NOMO-1 treated with dmso at 0.1 percent for 144 hours (cell line): ENCODE data around the gene LNP1.
"Not testable (repeated sequence)": the region's sequence is repeated elsewhere in the genome, so short reads cannot be mapped to it uniquely, and the experiment has no call there.

Experiments
- DNase-seq: peaks from one replicate; lab custom pipeline; 2025; ENCODE audit not compliant: unreplicated experiment; lab: John Stamatoyannopoulos, UW

The LNP1 gene

GRCh38 chr3:100429187-100429716 is 27.9 kb downstream of the LNP1 start:
- DNase-seq, result no peak

GRCh38 chr3:100436951-100437350 is 35.6 kb downstream of the LNP1 start:
- no peak for DNase-seq

GRCh38 chr3:100437721-100438622 is 36.6 kb downstream of the LNP1 start:
- no peak for DNase-seq

- no peak for DNase-seq
Observed at GRCh38 chr3:100438623-100438974, 37.3 kb downstream of the LNP1 start.

- DNase-seq, result no peak
Observed at GRCh38 chr3:100440895-100441294, 39.6 kb downstream of the LNP1 start.

GRCh38 chr3:100443690-100444089 is 42.4 kb downstream of the LNP1 start:
- no peak for DNase-seq

- DNase-seq, result not testable (repeated sequence)
Observed at GRCh38 chr3:100447067-100447466, 45.7 kb downstream of the LNP1 start.

- no peak for DNase-seq
Observed at GRCh38 chr3:100448079-100448478, 46.7 kb downstream of the LNP1 start.

GRCh38 chr3:100449214-100449613 is 47.9 kb downstream of the LNP1 start:
- DNase-seq, result no peak

- no peak for DNase-seq
Observed at GRCh38 chr3:100454677-100455076, 53.3 kb downstream of the LNP1 start.

GRCh38 chr3:100455841-100456550 is 54.7 kb downstream of the LNP1 start:
- DNase-seq, result no peak

GRCh38 chr3:100456745-100457144 is 55.4 kb downstream of the LNP1 start:
- no peak for DNase-seq

- no peak for DNase-seq
Observed at GRCh38 chr3:100457811-100458210, 56.5 kb downstream of the LNP1 start.

- no peak for DNase-seq
Observed at GRCh38 chr3:100458814-100459213, 57.5 kb downstream of the LNP1 start.

GRCh38 chr3:100463002-100463401 is 61.7 kb downstream of the LNP1 start:
- no peak for DNase-seq

GRCh38 chr3:100463646-100464155 is 62.4 kb downstream of the LNP1 start:
- no peak for DNase-seq

GRCh38 chr3:100465892-100466777 is 64.8 kb downstream of the LNP1 start:
- DNase-seq, result no peak

- no peak for DNase-seq
Observed at GRCh38 chr3:100467133-100467532, 65.8 kb downstream of the LNP1 start.

GRCh38 chr3:100468676-100469075 is 67.3 kb downstream of the LNP1 start:
- no peak for DNase-seq

GRCh38 chr3:100470951-100471350 is 69.6 kb downstream of the LNP1 start:
- no peak for DNase-seq

- no peak for DNase-seq
Observed at GRCh38 chr3:100471444-100471843, 70.1 kb downstream of the LNP1 start.
